ENCODE data around the gene PRPF6.

GRCh38 chr20:63953764-63954429 lies 27.0 kb upstream of the PRPF6 start:
- TF ChIP-seq CTCF (IDR thresholded peaks at IDR 0.05 in 4 of 5, conservative IDR thresholded peaks at IDR 0.05 in 1 of 5) (no peak), POLR2A (IDR thresholded peaks at IDR 0.05) (no peak)

Data from gastrocnemius medialis (tissue), 4 donors.